IMR-90 (cell line): Measurements from ENCODE around the gene ADGRL1. TPM values are rescaled to one million over a fixed set of nuclear protein-coding genes. Genes with fewer than 3 reads are reported as not detected.

Experiments
- ATAC-seq: fragments of 200-7000 bp; cut with Tn5 transposase; 2 replicates; pipeline ENCODE4 v1.9.1; 2020; ENCODE audit warnings: low read depth, mild to moderate bottlenecking, moderate library complexity
- BruUV-seq: library from RNA; stranded (reverse); fragments of 400-500 nt; replicated peaks from 2 replicates; lab custom pipeline; 2021; lab: Mats Ljungman, UMichigan
- CTCF ChIA-PET: fragments of 300-600 bp; formaldehyde crosslinking; extraction: SDS; loops from one replicate; lab custom pipeline; 2021; ENCODE audit warnings: antibody characterized with exemption; lab: Yijun Ruan, JAX
- POLR2A ChIA-PET: fragments of 300-600 bp; sonication (Branson Sonifier 250); formaldehyde crosslinking; loops from one replicate; lab custom pipeline; 2022; ENCODE audit warnings: antibody characterized with exemption; ENCODE audit not compliant: unreplicated experiment; lab: Charles Lee
- DNase-seq: peaks from one replicate; pipeline ENCODE4 v3.0.0; 2013
- H2AFZ ChIP-seq: replicated peaks from 2 replicates; pipeline ENCODE3; 2013; ENCODE audit warnings: low read length, mild to moderate bottlenecking; ENCODE audit not compliant: poor library complexity
- H2AK5ac ChIP-seq: 2 replicates; pipeline ENCODE4 v1.6.1; 2013; ENCODE audit warnings: low read depth, low read length, inconsistent platforms
- H2AK9ac ChIP-seq: replicated peaks from 2 replicates; pipeline ENCODE3; 2013; ENCODE audit warnings: mild to moderate bottlenecking, low read depth, low read length, moderate library complexity; ENCODE audit not compliant: poor library complexity
- H2BK120ac ChIP-seq: 2 replicates; pipeline ENCODE4 v1.6.1; 2013; ENCODE audit warnings: low read depth, low read length, inconsistent platforms
- H2BK15ac ChIP-seq: 3 replicates; pipeline ENCODE4 v1.6.1; 2013; ENCODE audit warnings: low read depth, low read length, inconsistent platforms
- H2BK20ac ChIP-seq: 2 replicates; pipeline ENCODE4 v1.6.1; 2013; ENCODE audit warnings: low read depth, mild to moderate bottlenecking, inconsistent platforms, low read length, moderate library complexity
- H2BK5ac ChIP-seq: 2 replicates; pipeline ENCODE4 v1.6.1; 2013; ENCODE audit warnings: mild to moderate bottlenecking, low read depth, low read length, inconsistent platforms; ENCODE audit not compliant: poor library complexity, severe bottlenecking
- H3K14ac ChIP-seq: replicated peaks from 2 replicates; pipeline ENCODE4 v1.6.1; 2013; ENCODE audit warnings: low read depth, low read length, inconsistent platforms
- H3K18ac ChIP-seq: 2 replicates; pipeline ENCODE4 v1.6.1; 2013; ENCODE audit warnings: low read depth, low read length, control low read depth
- H3K23ac ChIP-seq: 2 replicates; pipeline ENCODE4 v1.6.1; 2013; ENCODE audit warnings: low read depth, low read length, inconsistent platforms
- H3K27ac ChIP-seq: 2 replicates; pipeline ENCODE4 v1.5.1; 2013; ENCODE audit warnings: mild to moderate bottlenecking, control low read depth, low read length; ENCODE audit not compliant: insufficient read depth
- H3K27me3 ChIP-seq: 2 replicates; pipeline ENCODE4 v1.6.1; 2013; ENCODE audit warnings: low read length; ENCODE audit not compliant: control insufficient read depth, insufficient read depth
- H3K36me3 ChIP-seq: 2 replicates; pipeline ENCODE4 v1.6.1; 2013; ENCODE audit warnings: low read length, mixed read lengths; ENCODE audit not compliant: control insufficient read depth, insufficient read depth
- H3K4ac ChIP-seq: 2 replicates; pipeline ENCODE4 v1.6.1; 2013; ENCODE audit warnings: low read depth, low read length, inconsistent platforms
- H3K4me1 ChIP-seq: 2 replicates; pipeline ENCODE4 v1.6.1; 2013; ENCODE audit warnings: low read length, mixed read lengths; ENCODE audit not compliant: control insufficient read depth, insufficient read depth
- H3K4me2 ChIP-seq: 2 replicates; pipeline ENCODE4 v1.6.1; 2013; ENCODE audit warnings: low read depth, mild to moderate bottlenecking, control low read depth, low read length, moderate library complexity
- H3K4me3 ChIP-seq: 2 replicates; pipeline ENCODE4 v1.5.1; 2013; ENCODE audit warnings: low read depth, mild to moderate bottlenecking, control low read depth, low read length, moderate library complexity; ENCODE audit not compliant: insufficient read depth
- H3K56ac ChIP-seq: 2 replicates; pipeline ENCODE4 v1.6.1; 2013; ENCODE audit warnings: low read length, inconsistent platforms; ENCODE audit not compliant: insufficient read depth; ENCODE audit errors: extremely low read depth
- H3K79me1 ChIP-seq, 2 experiments: 2 replicates each; pipeline ENCODE4 v1.6.1; 2013; ENCODE audit warnings: low read length in 2 of 2, inconsistent platforms in 1 of 2, low read depth in 1 of 2
- H3K9ac ChIP-seq: 2 replicates; pipeline ENCODE4 v1.6.1; 2013; ENCODE audit warnings: low read depth, low read length, control low read depth
- H3K9me1 ChIP-seq: 2 replicates; pipeline ENCODE4 v1.6.1; 2013; ENCODE audit warnings: low read length, inconsistent platforms; ENCODE audit not compliant: insufficient read depth
- H3K9me3 ChIP-seq: 2 replicates; pipeline ENCODE4 v1.6.1; 2013; ENCODE audit warnings: low read length; ENCODE audit not compliant: control insufficient read depth, insufficient read depth
- H4K20me1 ChIP-seq: 2 replicates; pipeline ENCODE4 v1.6.1; 2013; ENCODE audit warnings: low read length, inconsistent platforms; ENCODE audit not compliant: insufficient read depth
- H4K5ac ChIP-seq: 2 replicates; pipeline ENCODE4 v1.6.1; 2013; ENCODE audit warnings: mild to moderate bottlenecking, low read depth, low read length, control low read depth
- H4K8ac ChIP-seq, 2 experiments: 2 replicates each; pipeline ENCODE4 v1.6.1; 2013; ENCODE audit warnings: low read depth in 2 of 2, low read length in 2 of 2, control low read depth in 1 of 2, inconsistent platforms in 1 of 2
- H4K91ac ChIP-seq: 2 replicates; pipeline ENCODE4 v1.6.1; 2013; ENCODE audit warnings: low read depth, low read length, inconsistent platforms; ENCODE audit not compliant: insufficient read depth
- BHLHE40 ChIP-seq: fragments of 150-350 bp; IDR thresholded peaks from 2 replicates; pipeline ENCODE4 v1.6.1; 2016; ENCODE audit warnings: mild to moderate bottlenecking, low read depth, low read length
- CHD1 ChIP-seq: IDR thresholded peaks from 2 replicates; pipeline ENCODE4 v1.6.1; 2012; ENCODE audit warnings: low read depth, low read length, improper control_type of control experiment
- FOS ChIP-seq: fragments of 150-350 bp; IDR thresholded peaks from 2 replicates; pipeline ENCODE4 v1.6.1; 2016; ENCODE audit warnings: low read depth, low read length
- MAZ ChIP-seq: IDR thresholded peaks from 2 replicates; pipeline ENCODE4 v1.6.1; 2012; ENCODE audit warnings: low read depth, mild to moderate bottlenecking, low read length, improper control_type of control experiment, moderate library complexity, borderline replicate concordance
- MXI1 ChIP-seq: IDR thresholded peaks from 2 replicates; pipeline ENCODE4 v1.6.1; 2012; ENCODE audit warnings: low read depth, mild to moderate bottlenecking, low read length, moderate library complexity, borderline replicate concordance
- POLR2A ChIP-seq: IDR thresholded peaks from 2 replicates; pipeline ENCODE4 v1.6.1; 2012; ENCODE audit warnings: mild to moderate bottlenecking, low read depth, low read length
- RAD21 ChIP-seq: IDR thresholded peaks from 2 replicates; pipeline ENCODE4 v1.6.1; 2012; ENCODE audit warnings: low read length, improper control_type of control experiment
- RCOR1 ChIP-seq: IDR thresholded peaks from 2 replicates; pipeline ENCODE4 v1.6.1; 2012; ENCODE audit warnings: mild to moderate bottlenecking, low read length, improper control_type of control experiment; ENCODE audit not compliant: insufficient replicate concordance
- SMC3 ChIP-seq: fragments of 150-350 bp; IDR thresholded peaks from 2 replicates; pipeline ENCODE4 v1.6.1; 2016; ENCODE audit warnings: low read depth, mild to moderate bottlenecking, antibody characterized with exemption, low read length, moderate library complexity
- WGBS, 2 experiments: methylation state at CpG; one replicate each; pipeline versions ENCODE4 v1.1.5 to v1.1.7; 2013; ENCODE audit warnings: missing lambda C conversion rate in 2 of 2; ENCODE audit not compliant: insufficient read length in 1 of 2; ENCODE audit errors: extremely low coverage in 2 of 2; 5-methylcytosine and 5-hydroxymethylcytosine counted together
- dilution Hi-C: fragments of 300-500 bp; cut with HindIII; formaldehyde crosslinking; loops from one replicate; pipeline ENCODE4 v1.14.3; 2018; ENCODE audit warnings: low sequenced_read_pairs; ENCODE audit not compliant: unreplicated experiment
- in situ Hi-C: fragments of 300-500 bp; cut with MboI; formaldehyde crosslinking; loops from 3 replicates; pipeline ENCODE4 v1.14.3; 2019; ENCODE audit warnings: low sequenced_read_pairs, inconsistent platforms, mixed read lengths
- intact Hi-C: fragments of 100-400 bp; cut with micrococcal nuclease; formaldehyde crosslinking; loops from 2 replicates; pipeline ENCODE4 v1.10.0; 2022
- polyA plus RNA-seq, 3 experiments: library from polyadenylated mRNA; depleted of rRNA; stranded (reverse); fragments of >200 nt; gene quantifications; 2 replicates each; pipeline ENCODE4 v1.2.3, GENCODE V29; 2012; ENCODE audit warnings: low replicate concordance in 1 of 3
- total RNA-seq: library from RNA; depleted of rRNA; stranded (reverse); fragments of >200 nt; gene quantifications from 2 replicates; pipeline ENCODE4 v1.2.3, GENCODE V29; 2012
- TF ChIP-seq, protein P1 (sequence below): fragments of 150-350 bp; IDR thresholded peaks from 2 replicates; pipeline ENCODE4 v1.6.1; 2016; ENCODE audit warnings: low read depth, mild to moderate bottlenecking, low read length, moderate library complexity, borderline replicate concordance
- TF ChIP-seq, protein P2 (sequence below): conservative IDR thresholded peaks from 2 replicates; pipeline ENCODE4 v1.5.1; 2012; ENCODE audit warnings: mild to moderate bottlenecking, low read depth, low read length, improper control_type of control experiment
- TF ChIP-seq, protein P3 (sequence below): fragments of 150-350 bp; IDR thresholded peaks from 2 replicates; pipeline ENCODE4 v1.6.1; 2017; ENCODE audit warnings: mild to moderate bottlenecking, antibody characterized with exemption, low read length, low read depth

ADGRL1 gene
- total and polyA plus RNA-seq, 2 of the 4 experiments (the other 2 are of a cell fraction) = 0.72 to 2.2 TPM

DNA sequence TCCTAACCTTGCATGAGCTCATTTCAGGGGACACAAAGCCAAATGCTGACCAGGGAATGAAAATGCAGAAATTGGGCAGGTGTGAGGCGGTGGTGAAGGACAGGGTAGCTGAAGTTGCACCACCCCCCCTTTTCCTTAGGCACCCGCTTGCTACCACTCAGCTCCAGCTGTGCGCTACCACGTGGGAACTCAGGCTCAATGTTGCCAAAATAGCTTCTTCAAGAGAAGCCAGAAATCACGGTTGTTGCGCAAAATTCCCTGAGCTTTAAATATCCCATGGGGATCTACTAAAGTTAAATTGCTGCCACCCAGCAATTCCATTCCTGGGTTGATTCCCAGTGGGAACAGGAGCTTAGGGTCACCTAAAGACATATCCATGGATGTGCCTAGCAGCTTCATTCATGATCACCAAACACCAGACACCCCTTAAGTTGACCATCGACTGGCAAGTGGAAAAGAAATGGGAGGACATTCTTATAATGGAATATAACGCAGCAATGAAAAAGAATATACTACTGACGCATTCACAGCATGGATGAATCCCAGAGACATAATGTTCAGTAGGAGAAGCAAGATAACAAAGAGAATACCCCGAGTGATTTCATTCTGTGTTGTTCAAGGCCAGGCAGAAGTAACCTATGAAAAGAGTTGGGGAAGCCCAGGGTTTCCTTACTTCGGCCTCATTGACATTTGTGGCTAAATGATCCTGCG lies 12.8 kb upstream of the ADGRL1 start:
- Histone ChIP-seq H3K27ac (no peak overlapping the region), H2BK20ac (no peak overlapping the region), H2BK15ac (no peak overlapping the region), H4K91ac (no peak overlapping the region), H3K27me3 (peaks cover 4% of the 10 kb centered on the region; the same call in 1 of the 2 replicates), H2AFZ (no peak overlapping the region), H3K4me2 (no peak overlapping the region), H3K9me1 (no peaks in the 10 kb centered on the region), H3K4ac (no peak overlapping the region), H2BK5ac (no peak overlapping the region), H2AK5ac (no peak overlapping the region), H3K36me3 (no peaks in the 10 kb centered on the region), H3K14ac (no peak overlapping the region), H3K56ac (no peak overlapping the region), H4K20me1 (peaks cover 8% of the 10 kb centered on the region; the same call in 1 of the 2 replicates), H3K4me3 (no peak overlapping the region), H3K23ac (no peak overlapping the region), H4K5ac (no peak overlapping the region), H4K8ac (no peak overlapping the region), H3K4me1 (peaks cover 2% of the 10 kb centered on the region), H3K9me3 (0 out of 2 replicates have a peak, but pooled peaks cover 2% of the 10 kb centered on the region), H3K79me1 (no peaks in the 10 kb centered on the region), H3K18ac (no peak overlapping the region), H2AK9ac (no peak overlapping the region), H3K9ac (no peak overlapping the region), H2BK120ac (no peak overlapping the region)
- ATAC-seq (no peak), DNase-seq (no peak)
- dilution Hi-C loops (no loop called here), intact Hi-C loops (no loop called here), in situ Hi-C loops (no loop called here)
- TF ChIP-seq MXI1 = no peak
- TF ChIP-seq BHLHE40 = no peak
- no peak for TF ChIP-seq POLR2A
- TF ChIP-seq, protein P1, sequence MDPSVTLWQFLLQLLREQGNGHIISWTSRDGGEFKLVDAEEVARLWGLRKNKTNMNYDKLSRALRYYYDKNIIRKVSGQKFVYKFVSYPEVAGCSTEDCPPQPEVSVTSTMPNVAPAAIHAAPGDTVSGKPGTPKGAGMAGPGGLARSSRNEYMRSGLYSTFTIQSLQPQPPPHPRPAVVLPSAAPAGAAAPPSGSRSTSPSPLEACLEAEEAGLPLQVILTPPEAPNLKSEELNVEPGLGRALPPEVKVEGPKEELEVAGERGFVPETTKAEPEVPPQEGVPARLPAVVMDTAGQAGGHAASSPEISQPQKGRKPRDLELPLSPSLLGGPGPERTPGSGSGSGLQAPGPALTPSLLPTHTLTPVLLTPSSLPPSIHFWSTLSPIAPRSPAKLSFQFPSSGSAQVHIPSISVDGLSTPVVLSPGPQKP = no peak
- TF ChIP-seq RCOR1 = no peak
- no peak for TF ChIP-seq MAZ
- no peak for TF ChIP-seq FOS
- no peak for TF ChIP-seq CHD1
- TF ChIP-seq, protein P2, sequence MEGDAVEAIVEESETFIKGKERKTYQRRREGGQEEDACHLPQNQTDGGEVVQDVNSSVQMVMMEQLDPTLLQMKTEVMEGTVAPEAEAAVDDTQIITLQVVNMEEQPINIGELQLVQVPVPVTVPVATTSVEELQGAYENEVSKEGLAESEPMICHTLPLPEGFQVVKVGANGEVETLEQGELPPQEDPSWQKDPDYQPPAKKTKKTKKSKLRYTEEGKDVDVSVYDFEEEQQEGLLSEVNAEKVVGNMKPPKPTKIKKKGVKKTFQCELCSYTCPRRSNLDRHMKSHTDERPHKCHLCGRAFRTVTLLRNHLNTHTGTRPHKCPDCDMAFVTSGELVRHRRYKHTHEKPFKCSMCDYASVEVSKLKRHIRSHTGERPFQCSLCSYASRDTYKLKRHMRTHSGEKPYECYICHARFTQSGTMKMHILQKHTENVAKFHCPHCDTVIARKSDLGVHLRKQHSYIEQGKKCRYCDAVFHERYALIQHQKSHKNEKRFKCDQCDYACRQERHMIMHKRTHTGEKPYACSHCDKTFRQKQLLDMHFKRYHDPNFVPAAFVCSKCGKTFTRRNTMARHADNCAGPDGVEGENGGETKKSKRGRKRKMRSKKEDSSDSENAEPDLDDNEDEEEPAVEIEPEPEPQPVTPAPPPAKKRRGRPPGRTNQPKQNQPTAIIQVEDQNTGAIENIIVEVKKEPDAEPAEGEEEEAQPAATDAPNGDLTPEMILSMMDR = no peak
- TF ChIP-seq RAD21 = no peak
- TF ChIP-seq, protein P3, sequence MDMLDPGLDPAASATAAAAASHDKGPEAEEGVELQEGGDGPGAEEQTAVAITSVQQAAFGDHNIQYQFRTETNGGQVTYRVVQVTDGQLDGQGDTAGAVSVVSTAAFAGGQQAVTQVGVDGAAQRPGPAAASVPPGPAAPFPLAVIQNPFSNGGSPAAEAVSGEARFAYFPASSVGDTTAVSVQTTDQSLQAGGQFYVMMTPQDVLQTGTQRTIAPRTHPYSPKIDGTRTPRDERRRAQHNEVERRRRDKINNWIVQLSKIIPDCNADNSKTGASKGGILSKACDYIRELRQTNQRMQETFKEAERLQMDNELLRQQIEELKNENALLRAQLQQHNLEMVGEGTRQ = no peak
- TF ChIP-seq SMC3 = no peak
- 100% methylated on average over 1 of the region's 12 CpGs; no CpG with 5 or more reads in 1 of the 2 experiments for WGBS, 2 experiments
- ChIA-PET POLR2A (no interaction called here), CTCF (no interaction called here)
- no TSS peak for BruUV-seq
